ENCODE results near the gene C1orf105.

GRCh38 chr1:172478485-172478884 is 58.0 kb downstream of the C1orf105 start:
- TF ChIP-seq CTCF (IDR thresholded peaks at IDR 0.05) (no peak), EP300 (IDR thresholded peaks at IDR 0.05) (no peak), POLR2A (IDR thresholded peaks at IDR 0.05) (no peak), POLR2AphosphoS5 (IDR thresholded peaks at IDR 0.05) (no peak)
